AG04450 (cell line): Measurements from ENCODE around the gene CHCHD3. TPM values are rescaled to one million over a fixed set of nuclear protein-coding genes. Genes with fewer than 3 reads are reported as not detected.

ENCODE experiments used
- CTCF ChIA-PET: fragments of 300-600, 350-600 bp; formaldehyde crosslinking; extraction: SDS; loops from one replicate; lab custom pipeline; 2022; ENCODE audit warnings: antibody characterized with exemption, inconsistent platforms; lab: Charles Lee
- POLR2A ChIA-PET: fragments of 350-600 bp; formaldehyde crosslinking; extraction: SDS; loops from one replicate; lab custom pipeline; 2021; ENCODE audit warnings: antibody characterized with exemption, inconsistent platforms; lab: Yijun Ruan, JAX
- DNase-seq: peaks from one replicate; pipeline ENCODE4 v3.0.0-alpha.2; 2011; ENCODE audit warnings: low read depth, low spot score
- H3K27ac ChIP-seq: one replicate; pipeline ENCODE4 v1.5.1; 2012; ENCODE audit warnings: low read depth, low read length, control low read depth
- H3K27me3 ChIP-seq: one replicate; pipeline ENCODE4 v1.6.0; 2012; ENCODE audit warnings: low read length; ENCODE audit not compliant: control insufficient read depth, insufficient read depth
- H3K4me3 ChIP-seq: 2 replicates; pipeline ENCODE4 v1.5.1; 2011; ENCODE audit warnings: mild to moderate bottlenecking, low read depth, low read length, control low read depth
- H3K9me3 ChIP-seq: 2 replicates; pipeline ENCODE4 v1.5.1; 2012; ENCODE audit warnings: low read length; ENCODE audit not compliant: control insufficient read depth, insufficient read depth
- CTCF ChIP-seq: IDR thresholded peaks from 2 replicates; pipeline ENCODE4 v1.5.1; 2011; ENCODE audit warnings: low read depth, low read length, control low read depth, inconsistent platforms
- polyA plus RNA-seq: library from polyadenylated mRNA; depleted of rRNA; stranded (reverse); fragments of >200 nt; gene quantifications from 2 replicates; pipeline ENCODE4 v1.2.3, GENCODE V29; 2011

CHCHD3 gene
- polyA plus RNA-seq, 1 experiment: 77.8 TPM

GRCh38 chr7:133061792-133062191 is 20.1 kb downstream of the CHCHD3 start:
- H3K27ac ChIP-seq: no peak overlapping the region
- no peak overlapping the region for H3K4me3 ChIP-seq
- no peak for TF ChIP-seq CTCF
- ChIA-PET CTCF (no interaction called here), POLR2A (interaction anchor here (0.6 kb wide), 1 partner anchor 14 kb away, joined by 3 read pairs; no protein-coding TSS in a partner anchor)
- no peaks in the 10 kb centered on the region for H3K9me3 ChIP-seq
- no peaks in the 10 kb centered on the region for H3K27me3 ChIP-seq
- no peak for DNase-seq

- no peak for TF ChIP-seq CTCF
- Histone ChIP-seq H3K27ac (no peak overlapping the region), H3K4me3 (no peak overlapping the region), H3K9me3 (no peaks in the 10 kb centered on the region), H3K27me3 (no peaks in the 10 kb centered on the region)
- POLR2A ChIA-PET: interaction anchor here (0.6 kb wide), 1 partner anchor 14 kb away, joined by 3 read pairs; no protein-coding TSS in a partner anchor
- no peak for DNase-seq
- CTCF ChIA-PET: no interaction called here
Measured at GRCh38 chr7:133061357-133061756, 20.5 kb downstream of the CHCHD3 start.

GRCh38 chr7:133060004-133060403 is 21.9 kb downstream of the CHCHD3 start:
- CTCF ChIA-PET: no interaction called here
- no peak for DNase-seq
- no peak overlapping the region for H3K27ac ChIP-seq
- H3K4me3 ChIP-seq: no peak overlapping the region
- POLR2A ChIA-PET: no interaction called here
- H3K9me3 ChIP-seq: no peaks in the 10 kb centered on the region
- H3K27me3 ChIP-seq: no peaks in the 10 kb centered on the region
- TF ChIP-seq CTCF: no peak

- no peaks in the 10 kb centered on the region for H3K9me3 ChIP-seq
- POLR2A ChIA-PET: no interaction called here
- H3K27ac ChIP-seq: no peak overlapping the region
- H3K27me3 ChIP-seq: no peaks in the 10 kb centered on the region
- CTCF ChIA-PET: no interaction called here
- no peak for TF ChIP-seq CTCF
- H3K4me3 ChIP-seq: no peak overlapping the region
- DNase-seq: no peak
Measured at GRCh38 chr7:133059263-133059662, 22.6 kb downstream of the CHCHD3 start.

GRCh38 chr7:133056370-133057238 is 25.3 kb downstream of the CHCHD3 start:
- ChIA-PET POLR2A (no interaction called here), CTCF (interaction anchor here (0.6 to 0.8 kb wide), 2 partner anchors 32 to 116 kb away, joined by 3 read pairs; no protein-coding TSS in a partner anchor)
- no peak overlapping the region for H3K27ac ChIP-seq
- no peak for TF ChIP-seq CTCF
- H3K4me3 ChIP-seq: no peak overlapping the region
- no peaks in the 10 kb centered on the region for H3K9me3 ChIP-seq
- no peaks in the 10 kb centered on the region for H3K27me3 ChIP-seq
- DNase-seq: no peak
